ENCODE results near the gene FBXW2. TPM values are rescaled to one million over a fixed set of nuclear protein-coding genes. Genes with fewer than 3 reads are reported as not detected.

Gene FBXW2
- total RNA-seq, 1 donor from 2014 or later: 84.7 TPM

- Mint-ChIP-seq H3K27ac (ENCODE audit: unreplicated experiment) (peak overlapping the region; percentile 41), H3K9me3 (ENCODE audit: unreplicated experiment) (no peaks in the 10 kb centered on the region), H3K4me1 (ENCODE audit: unreplicated experiment) (peaks cover 50% of the 10 kb centered on the region)
Measured at GRCh38 chr9:120713257-120714087, 79.7 kb downstream of the FBXW2 start.

GRCh38 chr9:120712539-120713031, 80.6 kb downstream of the FBXW2 start:
- Mint-ChIP-seq H3K27me3 (ENCODE audit: unreplicated experiment) (no peaks in the 10 kb centered on the region), H3K4me1 (ENCODE audit: unreplicated experiment) (peaks cover 50% of the 10 kb centered on the region), H3K27ac (ENCODE audit: unreplicated experiment) (peak overlapping the region; percentile 54), H3K36me3 (ENCODE audit: unreplicated experiment) (peaks cover under 1% of the 10 kb centered on the region), H3K9me3 (ENCODE audit: unreplicated experiment) (no peaks in the 10 kb centered on the region), H3K4me3 (ENCODE audit: unreplicated experiment) (peak overlapping the region; percentile 91)
- TF ChIP-seq CTCF (IDR thresholded peaks at IDR 0.05): no peak
- DNase-seq (ENCODE audit: extremely low spot score, unreplicated experiment): no peak

More at GRCh38 chr9:120713257-120714087, 79.7 kb downstream of the FBXW2 start:
- Mint-ChIP-seq H3K27me3 (ENCODE audit: unreplicated experiment) (no peaks in the 10 kb centered on the region), H3K36me3 (ENCODE audit: unreplicated experiment) (no peaks in the 10 kb centered on the region), H3K4me3 (ENCODE audit: unreplicated experiment) (peak overlapping the region; percentile 91)
- TF ChIP-seq CTCF (IDR thresholded peaks at IDR 0.05): no peak
- DNase-seq (ENCODE audit: extremely low spot score, unreplicated experiment): no peak

GRCh38 chr9:120711841-120712538, 81.2 kb downstream of the FBXW2 start:
- Mint-ChIP-seq H3K9me3 (ENCODE audit: unreplicated experiment) (no peaks in the 10 kb centered on the region), H3K36me3 (ENCODE audit: unreplicated experiment) (peaks cover 1% of the 10 kb centered on the region), H3K27ac (ENCODE audit: unreplicated experiment) (peak overlapping the region; percentile 54), H3K27me3 (ENCODE audit: unreplicated experiment) (no peaks in the 10 kb centered on the region), H3K4me3 (ENCODE audit: unreplicated experiment) (peak overlapping the region; percentile 91), H3K4me1 (ENCODE audit: unreplicated experiment) (peaks cover 50% of the 10 kb centered on the region)
- DNase-seq (ENCODE audit: extremely low spot score, unreplicated experiment): no peak
- no peak for TF ChIP-seq CTCF (IDR thresholded peaks at IDR 0.05)

GRCh38 chr9:120711354-120711753, 81.9 kb downstream of the FBXW2 start:
- Mint-ChIP-seq H3K9me3 (ENCODE audit: unreplicated experiment) (no peaks in the 10 kb centered on the region), H3K4me3 (ENCODE audit: unreplicated experiment) (peak overlapping the region; percentile 91), H3K4me1 (ENCODE audit: unreplicated experiment) (peaks cover 50% of the 10 kb centered on the region), H3K27ac (ENCODE audit: unreplicated experiment) (peak overlapping the region; percentile 54), H3K27me3 (ENCODE audit: unreplicated experiment) (no peaks in the 10 kb centered on the region), H3K36me3 (ENCODE audit: unreplicated experiment) (peaks cover 2% of the 10 kb centered on the region)
- no peak for DNase-seq (ENCODE audit: extremely low spot score, unreplicated experiment)
- TF ChIP-seq CTCF (IDR thresholded peaks at IDR 0.05): no peak
